Stimulated activated CD8-positive, alpha-beta memory T cell treated with anti-CD3 and anti-CD28 coated beads, Interleukin-4, amount 100 ng/mL, for 4 hours (primary cell): ENCODE results near the gene LMAN1L.

Experiments
- DNase-seq, 2 donors: peaks; one replicate each; pipeline ENCODE4 v3.0.0-alpha.2; 2020; ENCODE audit warnings: low read depth in 2 of 2, low spot score in 1 of 2

Gene LMAN1L

DNA sequence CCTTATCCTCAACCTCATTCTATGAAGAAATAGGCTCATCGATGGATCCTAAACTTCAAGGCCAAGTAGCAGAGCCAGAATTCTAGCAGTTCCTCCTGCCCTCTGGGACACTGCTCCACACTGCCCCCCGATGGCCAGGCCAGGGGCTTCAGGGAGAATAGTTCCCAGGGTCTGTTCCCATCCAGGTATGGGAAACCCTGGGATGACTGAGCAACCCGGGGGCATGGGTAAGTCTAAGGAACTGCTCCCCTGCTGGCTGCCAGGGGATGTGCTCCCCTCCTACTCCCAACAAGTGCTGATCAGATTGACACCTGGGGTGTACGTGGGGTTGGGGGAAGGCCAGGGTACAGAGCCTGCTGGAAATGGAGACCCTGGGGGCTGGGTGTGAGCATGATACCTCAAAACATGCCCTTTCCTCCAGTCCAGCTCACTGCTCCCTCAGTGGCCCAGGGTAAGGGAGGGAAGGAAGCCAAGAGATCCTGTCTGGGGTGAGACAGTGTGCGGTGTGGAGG lies 22.7 kb downstream of the LMAN1L start:
- no peak for DNase-seq

GRCh38 chr15:74836846-74837245 lies 24.2 kb downstream of the LMAN1L start:
- no peak for DNase-seq

GRCh38 chr15:74837482-74838136 lies 25.0 kb downstream of the LMAN1L start:
- no peak for DNase-seq

DNA sequence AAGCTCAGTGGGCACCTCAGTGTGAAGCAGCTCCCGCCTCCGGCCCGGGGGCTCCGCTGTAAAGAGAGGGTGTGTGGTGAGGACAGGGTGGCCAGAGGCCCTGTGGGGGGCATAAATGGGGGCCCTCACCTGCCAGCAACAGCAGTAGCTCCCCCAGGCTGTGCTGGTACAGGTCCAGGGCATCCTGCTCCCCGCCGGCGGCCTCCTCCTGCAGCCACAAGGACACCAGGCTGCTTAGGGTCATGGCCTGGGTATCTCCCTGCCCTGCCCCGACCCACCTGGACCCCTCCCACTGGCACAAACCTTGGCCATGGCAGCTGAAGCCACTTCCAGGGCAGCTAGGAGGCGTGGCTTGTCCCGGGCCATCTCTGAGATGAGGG lies 25.5 kb downstream of the LMAN1L start:
- no peak for DNase-seq

- DNase-seq: no peak
These were observed 26.3 kb downstream of the LMAN1L start for GRCh38 chr15:74838746-74839525.

- DNase-seq: no peak
These were observed 27.1 kb downstream of the LMAN1L start for GRCh38 chr15:74839526-74840395.

DNA sequence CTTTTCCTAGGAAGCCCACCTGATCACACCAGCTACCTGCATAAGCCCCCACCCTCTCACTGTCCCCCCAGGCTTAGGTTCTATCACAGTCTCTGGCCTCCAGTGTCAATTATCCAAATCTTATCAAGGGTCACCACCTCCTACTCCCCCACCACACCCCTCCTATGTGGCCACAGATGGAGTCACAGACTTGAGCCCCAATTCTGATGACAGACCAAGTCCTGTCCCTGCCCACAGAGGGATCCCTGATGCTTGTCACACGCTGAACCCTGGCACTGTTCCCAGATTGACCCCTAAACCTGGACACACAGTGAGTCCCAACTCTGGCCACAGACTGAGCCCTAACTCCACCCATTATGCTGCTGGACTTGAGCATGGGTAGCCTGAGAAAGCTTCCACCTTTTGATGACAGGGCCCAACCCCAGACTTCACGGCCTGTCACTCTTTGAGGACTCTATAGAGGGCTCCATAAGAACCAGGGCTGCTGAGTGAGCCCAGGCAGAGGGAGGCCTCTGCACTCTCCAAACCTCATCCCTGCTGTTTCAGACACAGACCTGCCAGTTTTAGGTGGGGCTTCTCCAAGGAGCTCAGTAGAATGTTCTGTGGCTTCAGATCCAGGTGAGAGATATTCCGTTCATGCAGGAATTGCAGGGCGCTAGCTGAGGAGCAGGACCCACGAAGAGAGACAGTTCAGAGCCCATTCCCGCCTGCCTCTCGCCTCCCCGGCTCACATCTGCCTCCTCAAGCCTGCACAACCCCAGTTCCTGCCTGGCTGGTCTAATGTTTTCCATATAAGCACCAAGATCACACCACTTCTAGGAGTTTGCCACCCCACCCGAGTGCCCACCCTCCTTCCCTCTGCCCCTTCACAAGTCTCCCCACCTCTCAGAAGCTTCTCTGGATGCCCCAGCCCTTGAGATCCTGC lies 28.5 kb downstream of the LMAN1L start:
- no peak for DNase-seq

GRCh38 chr15:74841891-74842373 lies 29.3 kb downstream of the LMAN1L start:
- no peak for DNase-seq

DNA sequence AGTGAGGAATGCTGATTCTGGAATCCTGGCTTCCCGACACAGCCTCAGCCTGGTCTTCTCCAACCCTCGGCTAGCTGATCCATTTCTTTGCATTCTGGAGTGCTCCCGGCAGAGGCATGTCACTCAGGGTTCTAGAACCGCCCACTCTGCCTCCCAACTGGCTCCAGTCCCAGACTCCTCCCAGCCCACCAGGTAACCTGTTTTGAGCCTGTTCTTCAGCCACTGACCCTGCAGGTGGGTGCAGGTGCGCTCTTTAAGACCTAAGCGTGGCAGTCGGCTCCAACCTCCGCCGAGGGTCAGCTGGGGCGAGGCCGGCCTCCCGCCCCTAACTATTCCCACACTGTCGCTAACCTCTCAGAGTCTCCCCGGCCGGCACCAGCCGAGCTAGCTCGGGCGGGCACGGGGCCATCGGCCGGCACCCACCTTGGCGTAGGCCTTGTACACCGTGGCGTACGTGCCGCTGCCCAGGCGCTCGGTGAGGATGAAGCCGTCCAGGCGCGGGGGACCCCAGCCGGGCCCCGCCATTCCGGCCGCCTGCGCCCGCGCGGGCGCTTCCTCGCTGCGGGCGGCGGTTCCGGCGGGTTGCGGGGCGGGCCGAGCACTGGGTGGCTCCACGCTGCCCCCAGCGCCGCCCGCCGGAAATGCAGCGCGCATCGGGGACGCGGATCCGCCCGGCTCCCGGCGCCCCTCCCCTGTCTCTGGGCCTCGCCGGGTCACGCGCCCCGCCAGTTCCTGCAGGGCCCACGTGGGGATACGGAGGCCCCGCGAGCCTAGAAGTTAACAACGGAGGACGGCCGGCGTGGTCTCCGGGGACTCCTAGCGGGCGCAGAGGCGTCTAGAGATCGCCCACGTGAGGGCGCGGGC lies 30.2 kb downstream of the LMAN1L start, which contains the start of gene ULK3:
Gene ULK3, minus strand, starts transcription at position 576 of the 864 bp plus-strand sequence. Its CDS starts 51 bp downstream, at position 525.
- peak; percentile 70 to 80 for DNase-seq

GRCh38 chr15:74843445-74843828 lies 30.8 kb downstream of the LMAN1L start:
- no peak for DNase-seq

- no peak for DNase-seq
These were observed 31.3 kb downstream of the LMAN1L start for GRCh38 chr15:74843891-74844299.

DNA sequence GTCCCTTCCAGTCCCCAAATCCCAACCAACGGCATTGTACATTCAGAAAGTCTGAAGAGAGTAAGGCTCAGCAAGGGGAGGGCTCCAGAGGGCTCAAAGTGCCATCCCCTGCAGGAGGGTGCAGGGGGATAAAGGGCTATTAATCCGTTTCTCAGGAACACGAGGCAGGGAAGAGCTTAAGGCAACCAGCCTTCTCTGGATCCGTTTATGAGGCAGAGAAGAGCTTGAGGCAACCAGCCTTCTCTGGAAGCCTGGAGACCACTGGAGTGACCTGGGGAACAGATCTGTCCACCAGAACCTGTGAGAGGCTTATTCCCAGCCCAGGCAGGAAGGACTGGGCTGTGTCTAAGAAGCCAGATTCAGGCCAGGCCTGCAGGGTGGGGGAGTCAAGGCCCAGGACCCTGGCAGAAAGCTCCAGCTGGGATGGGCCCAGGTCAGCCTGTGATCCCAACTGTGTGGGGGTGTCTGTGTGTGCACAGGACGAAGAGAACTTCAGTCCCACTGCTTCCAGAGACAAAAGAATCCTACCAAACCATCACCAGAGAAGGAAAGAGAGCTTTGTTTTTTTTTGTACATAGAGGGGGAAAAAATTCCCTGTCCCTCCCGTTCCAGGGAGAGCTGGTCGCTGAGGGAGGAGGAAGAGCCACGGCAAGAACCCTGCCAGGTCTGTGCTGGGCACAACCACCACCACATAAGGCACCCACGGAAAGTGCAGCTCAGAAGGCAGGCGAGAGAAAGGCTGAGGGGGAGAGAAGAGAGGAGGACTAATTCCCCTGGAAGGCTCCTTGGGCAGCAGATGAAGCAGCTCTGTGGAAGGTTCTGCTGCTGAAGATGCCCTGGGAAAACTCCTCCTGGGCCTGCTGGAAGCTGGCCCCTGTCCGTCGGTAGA lies 31.9 kb downstream of the LMAN1L start:
- no peak for DNase-seq

GRCh38 chr15:74845208-74845568 lies 32.6 kb downstream of the LMAN1L start:
- DNase-seq: no peak

GRCh38 chr15:74845581-74845980 lies 32.9 kb downstream of the LMAN1L start:
- no peak for DNase-seq

DNA sequence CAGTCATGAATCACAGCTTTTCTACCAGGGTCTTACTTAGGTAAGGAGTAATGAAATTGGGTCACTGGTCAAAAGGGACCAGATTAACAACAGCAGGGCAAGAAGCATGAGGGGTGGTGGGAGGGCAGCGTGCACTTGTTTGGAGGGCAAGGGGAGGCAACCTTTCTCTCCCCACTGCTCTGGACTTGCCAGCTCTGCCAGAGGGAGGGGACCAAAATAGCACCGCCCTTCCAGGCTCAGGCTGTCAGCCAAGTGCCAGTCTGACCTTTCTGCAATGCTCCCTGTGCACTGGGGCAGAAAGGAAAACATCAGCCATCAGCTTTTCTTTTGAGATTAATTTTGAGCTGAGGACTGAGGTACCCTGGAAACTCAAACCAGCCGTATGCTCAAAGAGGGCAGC lies 34.8 kb downstream of the LMAN1L start:
- DNase-seq: no peak

DNA sequence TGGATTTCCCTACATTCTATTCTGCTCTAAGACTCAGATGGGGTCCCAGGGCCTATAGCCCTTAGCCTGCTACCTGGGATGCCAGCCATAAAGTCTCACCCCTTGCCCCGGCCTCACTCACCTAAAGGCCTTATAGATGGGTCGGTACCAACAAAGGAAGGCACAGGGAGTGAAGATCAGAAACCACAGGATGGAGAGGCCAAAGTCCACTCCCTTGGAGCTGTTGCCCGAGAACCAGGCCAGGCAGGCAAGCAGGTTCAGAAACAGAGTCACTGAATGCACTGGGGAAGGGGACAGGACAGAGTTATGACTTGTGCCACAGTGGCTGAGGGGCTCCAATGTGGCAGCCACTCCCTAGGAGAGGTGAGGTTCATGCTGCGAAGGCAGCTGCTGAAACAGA lies 37.8 kb downstream of the LMAN1L start:
- DNase-seq: no peak

DNA sequence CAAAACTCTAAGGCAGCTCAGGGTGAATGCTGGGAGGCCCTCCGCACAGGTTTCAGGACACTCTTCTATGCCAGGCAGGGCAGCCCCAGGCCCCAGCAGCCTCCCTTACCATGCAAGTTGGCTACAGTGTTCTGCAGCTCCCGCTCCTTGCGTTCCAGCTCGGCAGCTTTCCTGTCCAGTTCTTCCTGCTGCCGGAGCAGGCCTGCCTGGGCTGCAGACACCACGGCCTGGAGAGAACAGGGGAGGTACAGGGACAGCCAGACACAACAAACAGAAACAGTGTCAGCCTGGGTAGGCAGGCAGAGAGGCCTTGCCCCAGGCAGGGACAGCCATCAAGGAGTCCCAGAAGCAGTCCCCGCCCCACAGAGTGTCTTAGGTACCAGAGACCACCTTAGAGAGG lies 39.3 kb downstream of the LMAN1L start:
- DNase-seq: no peak

DNA sequence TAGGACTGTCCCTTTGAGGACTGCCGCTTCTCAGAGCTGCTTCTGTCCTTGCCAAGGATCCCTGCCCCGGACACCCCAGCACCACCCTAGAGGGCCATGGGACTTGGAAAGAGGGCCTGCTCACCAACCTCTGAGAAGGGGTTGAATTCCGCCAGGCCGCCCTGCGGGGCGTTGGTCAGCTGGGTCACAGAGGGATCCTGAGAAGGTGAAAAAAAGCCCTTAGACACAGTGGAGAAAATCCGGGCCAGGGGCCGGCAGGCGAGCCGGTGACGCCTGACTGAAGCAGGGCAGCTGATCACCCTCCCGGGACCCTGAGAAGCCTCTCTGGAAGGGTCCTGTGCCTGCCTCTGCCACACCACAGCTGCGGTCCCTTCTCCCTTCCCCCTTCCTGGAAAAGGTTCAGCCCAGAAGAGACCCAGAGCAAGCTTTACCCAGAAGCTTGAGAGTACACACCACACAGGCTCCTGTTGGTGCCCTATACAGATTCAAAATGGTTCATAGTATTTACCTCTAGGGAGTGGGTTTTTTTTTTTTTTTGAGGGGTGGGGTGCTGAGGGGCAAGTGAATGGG lies 41.9 kb downstream of the LMAN1L start:
- DNase-seq: no peak
